WI38 (cell line): Measurements from ENCODE around the gene FOXN1.

Source experiments
- H3K4me3 ChIP-seq: 2 replicates; pipeline ENCODE4 v1.5.1; 2011; ENCODE audit warnings: low read depth, mild to moderate bottlenecking, control low read depth, low read length
- TF ChIP-seq, protein P1 (sequence below): IDR thresholded peaks from 2 replicates; pipeline ENCODE4 v1.5.1; 2012; ENCODE audit warnings: low read depth, mild to moderate bottlenecking, control low read depth, low read length

FOXN1 gene

DNA sequence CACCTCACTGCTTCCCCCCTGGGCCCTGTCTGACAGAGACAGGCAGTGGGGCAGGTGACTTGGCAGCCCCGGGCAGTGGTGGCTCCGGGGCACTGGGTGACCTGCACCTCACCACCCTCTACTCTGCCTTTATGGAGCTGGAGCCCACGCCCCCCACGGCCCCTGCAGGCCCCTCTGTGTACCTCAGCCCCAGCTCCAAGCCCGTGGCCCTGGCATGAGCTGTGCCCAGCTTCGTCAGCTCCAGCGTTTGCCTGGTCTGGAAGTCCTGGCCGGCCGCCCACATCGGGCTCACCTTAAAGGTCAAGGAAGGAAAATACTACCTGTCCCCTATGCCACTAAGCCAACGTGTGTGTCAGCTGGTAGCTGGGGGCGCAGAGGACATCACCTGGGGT is 31.1 kb downstream of the FOXN1 start:
- TF ChIP-seq, protein P1, sequence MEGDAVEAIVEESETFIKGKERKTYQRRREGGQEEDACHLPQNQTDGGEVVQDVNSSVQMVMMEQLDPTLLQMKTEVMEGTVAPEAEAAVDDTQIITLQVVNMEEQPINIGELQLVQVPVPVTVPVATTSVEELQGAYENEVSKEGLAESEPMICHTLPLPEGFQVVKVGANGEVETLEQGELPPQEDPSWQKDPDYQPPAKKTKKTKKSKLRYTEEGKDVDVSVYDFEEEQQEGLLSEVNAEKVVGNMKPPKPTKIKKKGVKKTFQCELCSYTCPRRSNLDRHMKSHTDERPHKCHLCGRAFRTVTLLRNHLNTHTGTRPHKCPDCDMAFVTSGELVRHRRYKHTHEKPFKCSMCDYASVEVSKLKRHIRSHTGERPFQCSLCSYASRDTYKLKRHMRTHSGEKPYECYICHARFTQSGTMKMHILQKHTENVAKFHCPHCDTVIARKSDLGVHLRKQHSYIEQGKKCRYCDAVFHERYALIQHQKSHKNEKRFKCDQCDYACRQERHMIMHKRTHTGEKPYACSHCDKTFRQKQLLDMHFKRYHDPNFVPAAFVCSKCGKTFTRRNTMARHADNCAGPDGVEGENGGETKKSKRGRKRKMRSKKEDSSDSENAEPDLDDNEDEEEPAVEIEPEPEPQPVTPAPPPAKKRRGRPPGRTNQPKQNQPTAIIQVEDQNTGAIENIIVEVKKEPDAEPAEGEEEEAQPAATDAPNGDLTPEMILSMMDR, result no peak
- no peak overlapping the region for H3K4me3 ChIP-seq

DNA sequence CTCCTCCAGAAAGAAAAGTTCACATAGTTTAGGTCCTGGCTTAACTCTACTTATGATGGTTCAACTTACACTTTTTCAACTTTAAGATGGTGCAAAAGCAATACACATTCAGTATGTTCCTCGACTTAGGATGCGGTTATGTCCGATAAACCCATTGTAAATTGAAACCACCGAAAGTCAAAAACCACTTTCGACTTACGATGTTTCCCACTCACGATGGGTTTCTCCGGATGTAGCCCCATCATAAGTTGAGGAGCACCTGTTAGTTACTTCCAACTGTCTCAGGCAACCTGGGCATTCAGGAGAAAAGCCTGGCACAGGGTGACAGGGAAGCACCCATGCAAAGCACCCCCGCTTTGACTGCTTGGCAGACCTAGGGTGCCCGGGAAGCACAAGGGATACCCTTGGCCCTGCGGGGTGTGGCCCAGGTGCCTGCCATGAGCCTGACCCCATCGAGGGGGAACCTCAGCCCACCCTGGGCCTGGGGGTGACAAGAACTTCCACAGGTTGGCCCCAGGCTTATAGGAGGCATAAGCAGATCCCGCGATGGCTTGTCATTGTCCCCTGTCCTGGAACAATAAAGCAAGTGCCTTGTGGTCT is 32.2 kb downstream of the FOXN1 start:
- H3K4me3 ChIP-seq, result no peak overlapping the region

DNA sequence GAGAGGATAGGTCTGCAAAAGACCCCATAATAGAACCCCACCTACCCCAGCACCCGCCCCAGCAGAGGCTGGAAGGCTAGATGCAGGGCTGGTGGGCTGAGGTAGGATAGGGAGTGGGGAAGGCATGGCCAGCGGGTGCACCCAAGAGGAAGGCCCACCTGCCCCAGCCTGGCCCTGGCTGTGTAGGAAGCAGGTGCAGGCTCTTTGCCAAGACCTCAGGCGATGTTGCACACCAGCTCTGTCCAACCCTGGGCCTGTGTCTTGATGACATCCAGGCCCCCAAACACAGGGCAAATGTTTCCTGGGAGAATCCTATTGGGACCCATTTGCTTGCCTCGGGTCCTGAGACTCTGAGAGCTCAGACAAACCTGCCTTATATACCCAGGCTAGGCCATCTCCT is 34.1 kb downstream of the FOXN1 start:
- no peak overlapping the region for H3K4me3 ChIP-seq
- TF ChIP-seq, protein P1, result no peak

More for the DNA sequence above, 32.2 kb downstream of the FOXN1 start:
- TF ChIP-seq, protein P1, result no peak

DNA sequence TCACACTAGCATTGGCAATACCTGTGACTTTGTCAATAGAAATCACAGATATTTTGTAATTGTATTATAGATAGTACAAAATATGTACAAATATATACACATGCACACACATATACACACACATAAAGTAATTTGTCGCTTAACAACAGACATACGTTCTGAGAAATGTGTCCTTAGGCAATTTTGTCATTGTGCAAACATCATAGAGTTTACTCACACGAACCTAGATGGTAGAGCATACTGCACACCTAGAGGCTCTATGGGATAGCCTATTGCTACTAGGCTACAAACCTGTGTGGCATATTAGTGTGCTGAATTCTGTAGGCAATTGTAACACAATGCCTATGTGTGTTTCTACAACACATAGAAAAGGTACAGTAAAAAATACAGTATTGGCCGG is 35.3 kb downstream of the FOXN1 start:
- TF ChIP-seq, protein P1, result no peak
- no peak overlapping the region for H3K4me3 ChIP-seq

DNA sequence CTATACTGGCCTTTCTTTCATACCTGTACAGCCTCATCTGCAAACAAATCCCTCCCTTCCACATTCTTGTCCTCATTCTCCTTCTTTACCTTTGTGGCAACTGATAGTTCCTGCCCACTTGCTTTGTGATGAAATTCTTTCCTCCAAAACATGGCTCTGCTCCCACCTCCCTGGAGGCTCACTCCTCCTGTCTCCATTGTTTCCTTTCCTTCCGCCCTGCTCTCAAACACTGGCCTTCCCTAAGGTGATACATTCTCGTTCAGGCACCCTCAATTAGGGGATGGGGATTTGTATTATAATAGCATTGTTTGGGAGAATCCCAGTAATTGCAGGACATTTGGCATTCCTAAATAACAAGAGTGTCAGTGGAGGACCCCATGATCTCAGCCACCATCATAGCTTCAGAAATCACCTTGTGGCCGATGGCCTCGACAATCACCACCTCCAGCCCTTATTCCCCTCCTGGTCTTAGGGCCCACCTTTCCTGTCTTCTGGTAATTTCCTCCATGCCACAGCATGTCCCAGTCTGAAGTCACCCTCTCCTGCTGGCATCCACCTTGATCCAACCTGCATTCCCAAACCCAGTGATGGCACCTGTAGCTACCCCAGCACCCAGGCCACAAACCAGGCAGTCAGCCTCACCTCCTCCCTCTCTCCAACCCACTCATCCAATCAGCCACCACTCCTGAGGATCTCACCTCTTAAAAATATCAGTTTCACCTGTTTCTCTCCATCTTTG is 38.4 kb downstream of the FOXN1 start:
- no peak overlapping the region for H3K4me3 ChIP-seq
- TF ChIP-seq, protein P1, result no peak

DNA sequence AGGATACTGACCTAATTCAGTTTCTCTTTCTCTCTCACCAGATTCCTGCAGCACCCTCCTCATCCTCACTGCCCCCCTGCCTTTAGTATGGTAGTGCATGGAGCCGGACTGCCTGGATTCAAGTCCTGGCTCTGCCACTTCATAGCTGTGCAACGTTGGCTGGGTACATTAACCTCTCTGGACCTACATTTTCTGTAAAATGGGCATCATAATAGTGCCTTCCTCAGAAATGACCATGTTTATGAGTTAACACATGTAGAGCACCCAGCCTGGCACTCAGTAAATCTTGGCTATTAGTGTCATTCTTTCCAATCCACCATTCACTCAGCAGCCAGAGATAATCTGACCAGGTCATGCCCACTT is 39.0 kb downstream of the FOXN1 start:
- no peak overlapping the region for H3K4me3 ChIP-seq
- TF ChIP-seq, protein P1, result no peak

DNA sequence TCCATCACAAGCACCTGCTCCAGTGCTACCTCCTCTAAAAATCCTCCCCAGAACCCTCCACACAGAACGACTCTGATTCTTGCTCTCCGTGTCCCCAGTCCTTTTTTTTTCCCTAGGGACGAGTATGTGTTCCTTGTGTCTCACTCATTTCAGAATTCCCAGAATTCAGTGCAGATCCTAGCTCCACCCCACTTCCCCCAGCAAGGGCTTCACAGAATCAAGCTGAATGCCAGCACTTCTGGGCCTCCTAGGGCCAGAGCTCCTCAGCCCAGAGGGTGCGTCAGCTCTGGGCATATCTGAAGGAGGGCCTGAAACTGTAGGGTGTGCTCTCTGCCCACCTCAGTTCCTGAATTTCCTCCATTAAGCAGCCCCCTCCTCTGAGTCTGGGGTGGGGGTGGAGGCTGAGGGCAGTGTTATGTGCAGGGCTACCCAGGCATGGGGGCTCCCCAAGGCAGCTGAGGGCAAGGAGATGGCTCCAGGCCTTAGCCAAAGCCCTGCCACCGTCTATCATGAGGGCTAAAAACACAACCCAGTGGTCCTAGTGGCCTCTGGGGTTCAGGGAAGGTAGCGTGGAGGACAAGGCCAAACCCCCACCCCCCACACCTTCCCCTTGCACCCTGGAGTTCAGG is 39.8 kb downstream of the FOXN1 start:
- TF ChIP-seq, protein P1, result no peak
- no peak overlapping the region for H3K4me3 ChIP-seq
